ENCODE data around the gene LHX8.

DNA sequence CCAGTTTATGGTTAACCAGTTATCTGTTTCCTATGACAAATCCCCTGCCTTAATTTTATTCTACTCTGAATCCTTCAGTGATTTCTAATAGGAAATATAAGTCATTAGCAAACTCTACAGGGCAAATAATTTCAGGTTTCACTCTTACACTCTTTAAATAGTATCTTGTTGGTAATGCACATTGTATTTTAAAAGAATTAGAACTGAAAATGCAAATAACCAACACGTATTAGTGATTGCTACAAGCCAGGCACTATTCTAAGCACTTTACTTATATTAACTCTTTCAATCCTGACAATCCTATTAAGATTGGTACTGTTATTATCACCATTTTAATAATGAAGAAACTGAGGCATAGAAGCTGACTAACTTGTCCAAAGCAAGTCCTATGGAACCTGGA is 48.3 kb upstream of the LHX8 start:
- TF ChIP-seq, protein P1, sequence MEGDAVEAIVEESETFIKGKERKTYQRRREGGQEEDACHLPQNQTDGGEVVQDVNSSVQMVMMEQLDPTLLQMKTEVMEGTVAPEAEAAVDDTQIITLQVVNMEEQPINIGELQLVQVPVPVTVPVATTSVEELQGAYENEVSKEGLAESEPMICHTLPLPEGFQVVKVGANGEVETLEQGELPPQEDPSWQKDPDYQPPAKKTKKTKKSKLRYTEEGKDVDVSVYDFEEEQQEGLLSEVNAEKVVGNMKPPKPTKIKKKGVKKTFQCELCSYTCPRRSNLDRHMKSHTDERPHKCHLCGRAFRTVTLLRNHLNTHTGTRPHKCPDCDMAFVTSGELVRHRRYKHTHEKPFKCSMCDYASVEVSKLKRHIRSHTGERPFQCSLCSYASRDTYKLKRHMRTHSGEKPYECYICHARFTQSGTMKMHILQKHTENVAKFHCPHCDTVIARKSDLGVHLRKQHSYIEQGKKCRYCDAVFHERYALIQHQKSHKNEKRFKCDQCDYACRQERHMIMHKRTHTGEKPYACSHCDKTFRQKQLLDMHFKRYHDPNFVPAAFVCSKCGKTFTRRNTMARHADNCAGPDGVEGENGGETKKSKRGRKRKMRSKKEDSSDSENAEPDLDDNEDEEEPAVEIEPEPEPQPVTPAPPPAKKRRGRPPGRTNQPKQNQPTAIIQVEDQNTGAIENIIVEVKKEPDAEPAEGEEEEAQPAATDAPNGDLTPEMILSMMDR (IDR thresholded peaks at IDR 0.05): no peak
- no peak for TF ChIP-seq EZH2 (IDR thresholded peaks at IDR 0.05; ENCODE audit: borderline replicate concordance, insufficient read depth, low read depth, low read length, poor library complexity, severe bottlenecking)
